SK-N-SH (cell line): ENCODE data around the gene DOK3.

Experiments
- CHD2 ChIP-seq: fragments of 150-350 bp; IDR thresholded peaks from 2 replicates; pipeline ENCODE4 v1.6.1; 2018; ENCODE audit warnings: low read length; ENCODE audit not compliant: partially characterized antibody
- CTCF ChIP-seq: fragments of 200-600 bp; sonication (generic); IDR thresholded peaks from 2 replicates; pipeline ENCODE4 v1.6.1; 2017; ENCODE audit warnings: antibody characterized with exemption, mild to moderate bottlenecking, moderate library complexity
- ELF1 ChIP-seq: IDR thresholded peaks from 2 replicates; pipeline ENCODE4 v1.4.0; 2012
- EP300 ChIP-seq, 2 experiments: IDR thresholded peaks; 2 replicates each; pipeline versions ENCODE4 v1.4.0 to v1.6.1; 2012; ENCODE audit warnings: borderline replicate concordance in 1 of 2, low read depth in 1 of 2, low read length in 1 of 2
- GABPA ChIP-seq: IDR thresholded peaks from 2 replicates; pipeline ENCODE4 v1.4.0; 2012; ENCODE audit warnings: low read depth, mild to moderate bottlenecking
- MAX ChIP-seq: IDR thresholded peaks from 2 replicates; pipeline ENCODE4 v1.4.0; 2012; ENCODE audit warnings: low read depth
- MXI1 ChIP-seq: IDR thresholded peaks from 2 replicates; pipeline ENCODE4 v1.6.1; 2012; ENCODE audit warnings: mild to moderate bottlenecking, low read depth, low read length, improper control_type of control experiment
- POLR2AphosphoS5 ChIP-seq: IDR thresholded peaks from 2 replicates; pipeline ENCODE4 v1.6.1; 2012; ENCODE audit warnings: low read depth, low read length
- RFX5 ChIP-seq: IDR thresholded peaks from 2 replicates; pipeline ENCODE4 v1.6.1; 2012; ENCODE audit warnings: mild to moderate bottlenecking, improper control_type of control experiment, low read length
- SMC3 ChIP-seq: IDR thresholded peaks from 2 replicates; pipeline ENCODE4 v1.6.1; 2012; ENCODE audit warnings: low read depth, low read length, improper control_type of control experiment
- USF1 ChIP-seq: IDR thresholded peaks from 2 replicates; pipeline ENCODE4 v1.4.0; 2012; ENCODE audit warnings: low read depth, borderline replicate concordance
- USF2 ChIP-seq: fragments of 150-350 bp; IDR thresholded peaks from 2 replicates; pipeline ENCODE4 v1.6.1; 2017; ENCODE audit warnings: antibody characterized with exemption, low read length, low read depth, borderline replicate concordance
- ZBTB33 ChIP-seq: IDR thresholded peaks from 2 replicates; pipeline ENCODE4 v1.4.0; 2012; ENCODE audit warnings: low read depth, borderline replicate concordance

- TF ChIP-seq CTCF (no peak), CHD2 (no peak), ZBTB33 (no peak), USF2 (no peak), SMC3 (no peak), POLR2AphosphoS5 (no peak), MXI1 (no peak), EP300 (IDR thresholded peaks at IDR 0.05; ENCODE audit: borderline replicate concordance in 1 of 2, low read depth in 1 of 2, low read length in 1 of 2) (no peak), GABPA (no peak), USF1 (no peak), RFX5 (no peak), MAX (no peak), ELF1 (no peak)
Measured at GRCh38 chr5:177555228-177555627, 45.6 kb upstream of the DOK3 start.
